Panc1 (cell line): ENCODE data around the gene MAN2C1. TPM values are rescaled to one million over a fixed set of nuclear protein-coding genes. Genes with fewer than 3 reads are reported as not detected.
"Not testable (repeated sequence)": the region's sequence is repeated elsewhere in the genome, so short reads cannot be mapped to it uniquely, and the experiment has no call there.

Experiments
- ATAC-seq: fragments of 200-7000 bp; cut with Tn5 transposase; 2 replicates; pipeline ENCODE4 v1.9.1; 2020; ENCODE audit warnings: mild to moderate bottlenecking, moderate library complexity
- BruUV-seq: library from RNA; stranded (reverse); fragments of 400-500 nt; replicated peaks from 2 replicates; lab custom pipeline; 2021; lab: Mats Ljungman, UMichigan
- CTCF ChIA-PET: fragments of 300-600 bp; sonication (Branson Sonifier 250); formaldehyde crosslinking; loops from one replicate; lab custom pipeline; 2022; ENCODE audit warnings: antibody characterized with exemption; lab: Charles Lee
- POLR2A ChIA-PET: fragments of 300-600 bp; sonication (Branson Sonifier 250); formaldehyde crosslinking; loops from one replicate; lab custom pipeline; 2022; ENCODE audit warnings: antibody characterized with exemption; lab: Charles Lee
- DNase-seq: peaks from one replicate; pipeline ENCODE4 v3.0.0-alpha.2; 2010; ENCODE audit warnings: low read depth, low spot score
- H3K27ac ChIP-seq: 2 replicates; pipeline ENCODE4 v1.5.1; 2011; ENCODE audit warnings: mild to moderate bottlenecking, low read length, inconsistent platforms
- H3K27me3 ChIP-seq: fragments of 200-500 bp; sonication (Bioruptor generic); 2 replicates; pipeline ENCODE4 v1.6.0; 2014; ENCODE audit warnings: low read length, inconsistent platforms; ENCODE audit not compliant: control insufficient read depth, insufficient read depth
- H3K36me3 ChIP-seq: fragments of 200-500 bp; sonication (Bioruptor generic); 2 replicates; pipeline ENCODE4 v1.5.1; 2014; ENCODE audit warnings: inconsistent platforms, mild to moderate bottlenecking, low read length, moderate library complexity; ENCODE audit not compliant: control insufficient read depth, insufficient read depth
- H3K4me1 ChIP-seq: 2 replicates; pipeline ENCODE4 v1.5.1; 2011; ENCODE audit warnings: inconsistent platforms, mild to moderate bottlenecking, low read length, moderate library complexity; ENCODE audit not compliant: control insufficient read depth, insufficient read depth
- H3K4me3 ChIP-seq, 2 experiments: 2 replicates each; pipeline ENCODE4 v1.5.1; 2011 to 2012; ENCODE audit warnings: low read depth in 2 of 2, low read length in 2 of 2, mild to moderate bottlenecking in 2 of 2, inconsistent platforms in 1 of 2, moderate library complexity in 1 of 2
- H3K9me3 ChIP-seq: fragments of 200-500 bp; sonication (Bioruptor generic); 2 replicates; pipeline ENCODE4 v1.5.1; 2014; ENCODE audit warnings: low read depth, mild to moderate bottlenecking, inconsistent platforms, low read length, moderate library complexity; ENCODE audit not compliant: control insufficient read depth, insufficient read depth
- POLR2AphosphoS5 ChIP-seq: IDR thresholded peaks from 2 replicates; pipeline ENCODE4 v1.6.1; 2012; ENCODE audit warnings: mild to moderate bottlenecking, low read depth, low read length, moderate library complexity
- SIN3A ChIP-seq: IDR thresholded peaks from 2 replicates; pipeline ENCODE4 v1.6.1; 2012; ENCODE audit warnings: low read depth, mild to moderate bottlenecking, low read length, moderate library complexity, borderline replicate concordance; ENCODE audit not compliant: insufficient read depth
- TCF7L2 ChIP-seq: IDR thresholded peaks from 2 replicates; pipeline ENCODE4 v1.6.1; 2011; ENCODE audit warnings: mild to moderate bottlenecking, low read depth, low read length, inconsistent platforms
- in situ Hi-C: cut with HindIII; loops from 2 replicates; pipeline ENCODE4 v1.10.0; 2016; ENCODE audit warnings: low sequenced_read_pairs, low pct_unique_long_range_greater_than_20kb
- intact Hi-C: fragments of 100-400 bp; cut with micrococcal nuclease; formaldehyde crosslinking; loops from one replicate; pipeline ENCODE4 v1.10.0; 2022; ENCODE audit not compliant: unreplicated experiment
- total RNA-seq: library from RNA; stranded (reverse); gene quantifications from one replicate; pipeline ENCODE4 v1.2.1, GENCODE V29; 2021; ENCODE audit not compliant: unreplicated experiment
- TF ChIP-seq, protein P1 (sequence below), 2 experiments: IDR thresholded peaks; 2 replicates each; pipeline ENCODE4 v1.6.1; 2011 to 2012; ENCODE audit warnings: low read depth in 2 of 2, control low read depth in 1 of 2, low read length in 1 of 2, mild to moderate bottlenecking in 1 of 2, moderate library complexity in 1 of 2; ENCODE audit not compliant: insufficient read depth in 1 of 2
- TF ChIP-seq, protein P2 (sequence below): fragments of 450-650 bp; IDR thresholded peaks from 2 replicates; pipeline ENCODE4 v1.5.1; 2017; ENCODE audit warnings: mild to moderate bottlenecking

MAN2C1 gene
- total RNA-seq, 1 experiment from 2014 or later: 127 TPM

DNA sequence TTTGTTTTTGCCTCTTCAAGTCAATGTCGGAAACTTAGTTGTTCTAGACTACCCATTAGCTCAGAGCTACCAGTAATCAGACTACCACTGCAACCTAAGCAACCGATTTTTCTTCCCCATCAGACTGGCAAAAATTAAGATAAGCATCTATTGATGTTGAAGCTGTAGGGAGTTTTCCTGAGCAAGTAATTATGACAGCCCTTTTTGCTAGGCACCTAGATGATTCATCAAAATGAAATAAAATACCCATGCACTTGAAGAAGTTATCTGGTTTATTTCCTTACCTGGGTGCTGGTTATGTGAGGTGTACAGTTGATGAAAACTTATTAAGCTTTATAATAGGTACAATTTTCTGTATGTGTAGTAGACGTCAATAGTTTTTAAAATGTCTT is 33.1 kb downstream of the MAN2C1 start:
- Histone ChIP-seq H3K4me1 (peaks cover 12% of the 10 kb centered on the region), H3K4me3 (peak overlapping the region; percentile 78 to 81), H3K27ac (peak overlapping the region; percentile 91), H3K36me3 (no peaks in the 10 kb centered on the region), H3K9me3 (no peaks in the 10 kb centered on the region), H3K27me3 (no peaks in the 10 kb centered on the region)
- POLR2A ChIA-PET: interaction anchor here (0.6 kb wide), 1 partner anchor 185 kb away, joined by 3 read pairs; no protein-coding TSS in a partner anchor
- intact Hi-C loops: no loop called here
- in situ Hi-C loops: no loop called here
- TF ChIP-seq TCF7L2 (no peak), POLR2AphosphoS5 (no peak), SIN3A (no peak)
- TF ChIP-seq, protein P1, sequence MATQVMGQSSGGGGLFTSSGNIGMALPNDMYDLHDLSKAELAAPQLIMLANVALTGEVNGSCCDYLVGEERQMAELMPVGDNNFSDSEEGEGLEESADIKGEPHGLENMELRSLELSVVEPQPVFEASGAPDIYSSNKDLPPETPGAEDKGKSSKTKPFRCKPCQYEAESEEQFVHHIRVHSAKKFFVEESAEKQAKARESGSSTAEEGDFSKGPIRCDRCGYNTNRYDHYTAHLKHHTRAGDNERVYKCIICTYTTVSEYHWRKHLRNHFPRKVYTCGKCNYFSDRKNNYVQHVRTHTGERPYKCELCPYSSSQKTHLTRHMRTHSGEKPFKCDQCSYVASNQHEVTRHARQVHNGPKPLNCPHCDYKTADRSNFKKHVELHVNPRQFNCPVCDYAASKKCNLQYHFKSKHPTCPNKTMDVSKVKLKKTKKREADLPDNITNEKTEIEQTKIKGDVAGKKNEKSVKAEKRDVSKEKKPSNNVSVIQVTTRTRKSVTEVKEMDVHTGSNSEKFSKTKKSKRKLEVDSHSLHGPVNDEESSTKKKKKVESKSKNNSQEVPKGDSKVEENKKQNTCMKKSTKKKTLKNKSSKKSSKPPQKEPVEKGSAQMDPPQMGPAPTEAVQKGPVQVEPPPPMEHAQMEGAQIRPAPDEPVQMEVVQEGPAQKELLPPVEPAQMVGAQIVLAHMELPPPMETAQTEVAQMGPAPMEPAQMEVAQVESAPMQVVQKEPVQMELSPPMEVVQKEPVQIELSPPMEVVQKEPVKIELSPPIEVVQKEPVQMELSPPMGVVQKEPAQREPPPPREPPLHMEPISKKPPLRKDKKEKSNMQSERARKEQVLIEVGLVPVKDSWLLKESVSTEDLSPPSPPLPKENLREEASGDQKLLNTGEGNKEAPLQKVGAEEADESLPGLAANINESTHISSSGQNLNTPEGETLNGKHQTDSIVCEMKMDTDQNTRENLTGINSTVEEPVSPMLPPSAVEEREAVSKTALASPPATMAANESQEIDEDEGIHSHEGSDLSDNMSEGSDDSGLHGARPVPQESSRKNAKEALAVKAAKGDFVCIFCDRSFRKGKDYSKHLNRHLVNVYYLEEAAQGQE (IDR thresholded peaks at IDR 0.05; ENCODE audit: insufficient read depth in 1 of 2, low read depth in 2 of 2, low read length in 1 of 2): no peak
- TF ChIP-seq, protein P2, sequence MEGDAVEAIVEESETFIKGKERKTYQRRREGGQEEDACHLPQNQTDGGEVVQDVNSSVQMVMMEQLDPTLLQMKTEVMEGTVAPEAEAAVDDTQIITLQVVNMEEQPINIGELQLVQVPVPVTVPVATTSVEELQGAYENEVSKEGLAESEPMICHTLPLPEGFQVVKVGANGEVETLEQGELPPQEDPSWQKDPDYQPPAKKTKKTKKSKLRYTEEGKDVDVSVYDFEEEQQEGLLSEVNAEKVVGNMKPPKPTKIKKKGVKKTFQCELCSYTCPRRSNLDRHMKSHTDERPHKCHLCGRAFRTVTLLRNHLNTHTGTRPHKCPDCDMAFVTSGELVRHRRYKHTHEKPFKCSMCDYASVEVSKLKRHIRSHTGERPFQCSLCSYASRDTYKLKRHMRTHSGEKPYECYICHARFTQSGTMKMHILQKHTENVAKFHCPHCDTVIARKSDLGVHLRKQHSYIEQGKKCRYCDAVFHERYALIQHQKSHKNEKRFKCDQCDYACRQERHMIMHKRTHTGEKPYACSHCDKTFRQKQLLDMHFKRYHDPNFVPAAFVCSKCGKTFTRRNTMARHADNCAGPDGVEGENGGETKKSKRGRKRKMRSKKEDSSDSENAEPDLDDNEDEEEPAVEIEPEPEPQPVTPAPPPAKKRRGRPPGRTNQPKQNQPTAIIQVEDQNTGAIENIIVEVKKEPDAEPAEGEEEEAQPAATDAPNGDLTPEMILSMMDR: no peak
- ATAC-seq (no peak), DNase-seq (no peak)
- BruUV-seq: no TSS peak
- CTCF ChIA-PET: no interaction called here

DNA sequence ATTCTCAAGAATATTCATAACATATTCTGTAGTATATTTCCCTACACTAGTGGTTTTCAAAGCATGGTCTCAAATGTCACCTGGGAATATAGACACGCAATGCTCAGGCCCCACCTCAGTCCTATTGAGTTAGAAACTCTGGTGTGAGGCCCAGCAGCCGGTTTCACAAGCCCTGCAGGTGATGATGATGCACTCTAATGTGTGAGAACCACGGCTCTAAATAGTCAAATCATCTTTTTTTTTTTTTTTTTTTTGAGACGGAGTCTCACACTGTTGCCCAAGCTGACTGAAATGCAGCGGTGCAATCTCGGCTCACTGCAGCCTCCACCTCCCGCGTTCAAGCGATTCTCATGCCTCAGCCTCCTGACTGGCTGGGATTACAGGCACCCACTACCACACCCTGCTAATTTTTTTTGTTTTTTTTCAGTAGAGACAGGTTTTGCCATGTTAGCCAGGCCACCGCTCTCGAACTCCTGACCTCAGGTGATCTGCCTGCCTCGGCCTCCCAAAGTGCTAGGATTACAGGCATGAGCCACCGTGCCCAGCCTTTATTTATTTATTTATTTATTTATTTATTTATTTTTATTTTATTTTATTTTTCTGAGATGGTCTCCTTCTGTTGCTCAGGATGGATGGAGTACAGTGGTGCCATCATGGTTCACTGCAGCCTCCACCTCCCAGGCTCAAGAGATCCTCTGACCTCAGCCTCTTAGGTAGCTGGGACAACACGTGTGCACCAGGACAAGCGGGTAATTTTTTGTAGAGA is 34.6 kb downstream of the MAN2C1 start:
- intact Hi-C loops, H3K27ac ChIP-seq, BruUV-seq, DNase-seq, CTCF ChIA-PET, ATAC-seq, POLR2A ChIA-PET, H3K4me3 ChIP-seq, H3K9me3 ChIP-seq, in situ Hi-C loops, H3K27me3 ChIP-seq, H3K36me3 ChIP-seq: not testable (repeated sequence)
- H3K4me1 ChIP-seq: peaks cover 12% of the 10 kb centered on the region

DNA sequence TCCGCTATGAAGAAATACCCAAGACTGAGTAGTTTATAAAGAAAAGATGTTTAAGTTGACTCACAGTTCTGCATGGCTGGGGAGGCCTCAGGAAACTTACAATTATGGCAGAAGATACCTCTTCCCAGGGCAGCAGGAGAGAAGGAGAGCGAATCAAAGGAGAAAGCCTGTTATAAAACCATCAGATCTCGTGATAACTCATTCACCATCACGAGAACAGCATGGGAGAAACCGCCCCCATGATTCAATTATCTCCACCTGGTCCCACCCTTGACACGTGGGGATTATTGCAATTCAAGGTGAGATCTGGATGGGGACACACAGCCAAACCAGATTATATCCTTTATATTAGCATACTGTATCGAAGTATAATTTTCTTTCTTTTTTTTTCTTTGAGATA is 36.3 kb downstream of the MAN2C1 start:
- H3K27me3 ChIP-seq, H3K4me3 ChIP-seq, H3K27ac ChIP-seq, H3K36me3 ChIP-seq, CTCF ChIA-PET, H3K9me3 ChIP-seq, BruUV-seq, DNase-seq, POLR2A ChIA-PET, ATAC-seq, in situ Hi-C loops, intact Hi-C loops: not testable (repeated sequence)
- peaks cover 12% of the 10 kb centered on the region for H3K4me1 ChIP-seq
